Prostate gland (tissue), 2 donors: ENCODE results near the gene PALLD.

Experiments used
- CTCF ChIP-seq, 4 experiments: fragments of 200-600 bp in 2 of 4; fragments of 450-650 bp in 2 of 4; sonication (generic) in 2 of 4; IDR thresholded peaks; 1 replicate in 3 of 4; 2 replicates in 1 of 4; pipeline ENCODE4 v1.5.1; 2016 to 2019; ENCODE audit warnings: antibody characterized with exemption in 4 of 4, mild to moderate bottlenecking in 2 of 4, moderate library complexity in 2 of 4
- POLR2A ChIP-seq: fragments of 450-650 bp; IDR thresholded peaks from one replicate; pipeline ENCODE4 v1.6.1; 2016; ENCODE audit warnings: antibody characterized with exemption, mild to moderate bottlenecking
- POLR2AphosphoS5 ChIP-seq: sonication (generic); formaldehyde crosslinking; IDR thresholded peaks from one replicate; pipeline ENCODE4 v1.6.1; 2017; ENCODE audit warnings: antibody characterized with exemption

- TF ChIP-seq POLR2A, result no peak
- TF ChIP-seq CTCF (IDR thresholded peaks at IDR 0.05), result no peak
- no peak for TF ChIP-seq POLR2AphosphoS5
These were observed 87.5 kb downstream of the PALLD start for GRCh38 chr4:168584321-168584771.
